Activated T-cell treated with anti-CD3 and anti-CD28 coated beads, Interleukin-2, amount 50 U/mL, for 4 hours (primary cell): ENCODE results near the gene ADNP. TPM values are rescaled to one million over a fixed set of nuclear protein-coding genes. Genes with fewer than 3 reads are reported as not detected.
"Not testable (repeated sequence)": the region's sequence is repeated elsewhere in the genome, so short reads cannot be mapped to it uniquely, and the experiment has no call there.

Experiments used
- ATAC-seq, 2 donors: fragments of 200-7000 bp; cut with Tn5 transposase; one replicate each; pipeline ENCODE4 v1.10.0; 2021
- DNase-seq: peaks from one replicate; pipeline ENCODE4 v3.0.0-alpha.2; 2020
- H3K27me3 Mint-ChIP-seq: one replicate; pipeline ENCODE4 v1.8.0; 2021; ENCODE audit warnings: low read depth, mixed read lengths
- H3K36me3 Mint-ChIP-seq: one replicate; pipeline ENCODE4 v1.8.0; 2022; ENCODE audit warnings: mixed read lengths; ENCODE audit not compliant: insufficient read depth
- H3K4me1 Mint-ChIP-seq: one replicate; pipeline ENCODE4 v1.8.0; 2021; ENCODE audit warnings: low read depth, mixed read lengths
- H3K4me3 Mint-ChIP-seq: one replicate; pipeline ENCODE4 v1.8.0; 2021; ENCODE audit warnings: mild to moderate bottlenecking, moderate library complexity, mixed read lengths
- H3K9me3 Mint-ChIP-seq: one replicate; pipeline ENCODE4 v1.8.0; 2021; ENCODE audit warnings: mixed read lengths
- total RNA-seq, 3 donors: library from RNA; stranded (reverse); gene quantifications; one replicate each; pipeline ENCODE4 v1.2.1, GENCODE V29; 2021

Gene ADNP
- total RNA-seq, 3 donors from 2014 or later, result 55.0 to 59.6 (median 55.2) TPM

DNA sequence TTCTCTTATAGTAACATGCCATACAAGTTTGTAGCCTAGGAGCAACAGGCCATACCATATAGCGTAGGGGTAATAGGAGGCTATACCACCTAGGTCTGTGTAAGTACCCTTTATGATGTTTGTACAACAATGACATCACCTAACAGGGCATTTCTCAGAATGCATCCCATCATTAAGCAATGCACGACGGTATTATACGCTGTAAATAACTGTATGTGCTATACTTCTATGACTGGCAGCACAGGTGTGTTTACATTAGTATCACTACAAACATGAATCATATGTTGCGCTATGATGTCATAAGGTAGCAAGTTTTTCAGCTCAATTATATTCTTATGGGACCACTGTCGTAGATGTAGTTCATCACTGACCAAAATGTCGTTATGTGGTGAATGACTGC lies 31.0 kb downstream of the ADNP start:
- H3K4me3 Mint-ChIP-seq, result no peak overlapping the region
- H3K36me3 Mint-ChIP-seq, result peaks cover 25% of the 10 kb centered on the region
- no peaks in the 10 kb centered on the region for H3K9me3 Mint-ChIP-seq
- H3K27me3 Mint-ChIP-seq, result no peaks in the 10 kb centered on the region
- H3K4me1 Mint-ChIP-seq, result peaks cover 23% of the 10 kb centered on the region
- ATAC-seq (no peak), DNase-seq (no peak)

DNA sequence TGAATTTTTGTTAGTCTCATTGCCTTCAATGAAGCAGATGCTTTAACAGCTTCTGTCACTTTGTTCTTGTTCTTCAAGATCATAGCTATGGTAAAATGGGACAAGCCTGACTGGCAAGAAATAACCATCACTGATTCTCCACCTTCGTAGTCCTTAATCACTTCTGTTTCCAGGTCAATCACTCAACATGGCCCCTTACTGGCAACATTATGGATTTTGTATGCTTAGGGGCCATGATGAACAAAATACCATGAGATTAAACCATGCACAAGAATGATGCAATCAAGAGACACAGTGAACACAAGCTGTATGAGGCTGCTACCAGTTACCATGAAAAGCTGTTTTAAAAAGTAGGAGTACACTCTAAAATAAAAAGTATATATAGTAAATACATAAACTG lies 32.8 kb downstream of the ADNP start:
- DNase-seq (no peak), ATAC-seq (no peak)
- Mint-ChIP-seq H3K4me3 (no peak overlapping the region), H3K9me3 (no peaks in the 10 kb centered on the region), H3K36me3 (peaks cover 33% of the 10 kb centered on the region), H3K27me3 (no peaks in the 10 kb centered on the region), H3K4me1 (peaks cover 11% of the 10 kb centered on the region)

DNA sequence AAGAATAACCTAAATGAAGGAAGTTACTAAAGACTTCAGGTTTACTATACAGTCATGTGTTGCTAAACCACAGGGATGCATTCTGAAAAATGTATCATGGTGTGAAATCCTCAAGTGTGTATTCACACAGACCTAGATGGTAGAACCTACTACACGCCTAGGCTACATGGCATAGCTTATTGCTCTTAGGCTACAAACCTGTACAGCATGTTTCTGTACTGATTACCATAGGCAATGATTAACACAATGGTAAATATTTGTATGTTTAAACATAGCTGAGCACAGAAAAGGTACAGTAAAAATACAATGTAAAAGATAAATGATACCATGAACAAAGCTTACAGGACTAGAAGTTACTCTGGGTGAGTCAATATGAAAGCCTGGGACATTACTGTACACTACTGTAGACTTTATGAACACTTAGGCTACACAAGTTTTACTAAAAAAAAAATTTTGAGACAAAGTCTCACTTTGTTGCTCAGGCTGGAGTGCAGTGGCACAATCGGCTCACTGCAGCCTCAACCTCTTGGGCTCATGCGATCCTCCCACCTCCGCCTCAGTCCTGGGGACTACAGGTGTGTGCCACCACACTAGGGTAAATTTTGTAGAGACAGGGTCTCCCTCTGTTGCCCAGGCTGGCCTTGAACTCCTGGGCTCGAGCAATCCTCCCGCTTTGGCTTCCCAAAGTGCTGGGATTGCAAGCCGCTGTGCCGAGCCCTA lies 36.0 kb downstream of the ADNP start:
- Mint-ChIP-seq H3K4me3 (no peak overlapping the region), H3K9me3 (no peaks in the 10 kb centered on the region), H3K4me1 (peaks cover 5% of the 10 kb centered on the region), H3K27me3 (no peaks in the 10 kb centered on the region), H3K36me3 (peaks cover 39% of the 10 kb centered on the region)
- ATAC-seq (peak; percentile 54), DNase-seq (no peak)

GRCh38 chr20:50893620-50894019 lies 37.6 kb downstream of the ADNP start:
- Mint-ChIP-seq H3K4me3 (no peak overlapping the region), H3K27me3 (no peaks in the 10 kb centered on the region), H3K4me1 (peaks cover 5% of the 10 kb centered on the region), H3K9me3 (no peaks in the 10 kb centered on the region), H3K36me3 (peaks cover 49% of the 10 kb centered on the region)
- ATAC-seq (no peak), DNase-seq (no peak)

GRCh38 chr20:50892394-50892793 lies 38.8 kb downstream of the ADNP start:
- H3K4me3 Mint-ChIP-seq, result no peak overlapping the region
- no peak for DNase-seq

GRCh38 chr20:50891138-50891537 lies 40.1 kb downstream of the ADNP start:
- ATAC-seq, result peak in 1 of 2 donors; percentile 27

More at GRCh38 chr20:50892394-50892793, 38.8 kb downstream of the ADNP start:
- no peaks in the 10 kb centered on the region for H3K9me3 Mint-ChIP-seq
- no peaks in the 10 kb centered on the region for H3K27me3 Mint-ChIP-seq
- peaks cover 46% of the 10 kb centered on the region for H3K36me3 Mint-ChIP-seq
- peaks cover 5% of the 10 kb centered on the region for H3K4me1 Mint-ChIP-seq
- ATAC-seq, result peak in 1 of 2 donors; percentile 56

GRCh38 chr20:50887576-50887975 lies 43.7 kb downstream of the ADNP start:
- H3K27me3 Mint-ChIP-seq, result no peaks in the 10 kb centered on the region
- ATAC-seq (no peak), DNase-seq (no peak)
- H3K36me3 Mint-ChIP-seq, result peaks cover 26% of the 10 kb centered on the region
- H3K9me3 Mint-ChIP-seq, result no peaks in the 10 kb centered on the region
- H3K4me3 Mint-ChIP-seq, result no peak overlapping the region
- H3K4me1 Mint-ChIP-seq, result peaks cover 5% of the 10 kb centered on the region

More at GRCh38 chr20:50891138-50891537, 40.1 kb downstream of the ADNP start:
- H3K4me3 Mint-ChIP-seq, result no peak overlapping the region
- H3K27me3 Mint-ChIP-seq, result no peaks in the 10 kb centered on the region
- peaks cover 5% of the 10 kb centered on the region for H3K4me1 Mint-ChIP-seq
- H3K36me3 Mint-ChIP-seq, result peaks cover 43% of the 10 kb centered on the region
- no peak for DNase-seq
- H3K9me3 Mint-ChIP-seq, result no peaks in the 10 kb centered on the region

DNA sequence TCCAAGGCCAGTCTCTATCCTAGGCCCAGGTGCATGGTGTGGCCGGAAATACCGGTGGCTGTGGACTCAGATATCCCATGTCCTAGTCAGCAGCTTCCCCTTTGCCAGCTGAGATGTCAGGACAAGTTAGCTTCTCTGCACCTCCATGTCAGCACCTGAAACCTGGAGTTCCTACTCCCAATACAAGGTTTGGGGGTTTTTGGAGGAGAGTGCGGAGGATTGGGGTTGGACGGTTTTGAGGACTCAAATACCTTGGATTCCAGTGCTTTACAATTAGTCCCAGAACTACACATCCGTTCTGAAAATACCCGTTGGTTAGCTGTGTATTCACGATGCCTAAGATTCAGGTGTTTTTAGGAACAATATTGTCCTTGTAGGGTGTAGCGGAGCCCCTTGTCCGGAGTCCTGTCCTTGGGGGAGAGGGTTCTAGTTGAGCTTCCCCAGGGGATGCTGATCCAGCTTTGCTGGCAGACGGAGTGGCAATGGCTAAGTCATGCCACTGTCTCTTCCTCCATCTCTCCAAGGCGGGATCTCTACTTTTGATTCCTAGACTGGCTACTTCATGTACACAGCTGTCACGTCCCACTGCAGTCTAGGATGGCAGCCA lies 45.0 kb downstream of the ADNP start:
- H3K4me3 Mint-ChIP-seq, result no peak overlapping the region
- H3K9me3 Mint-ChIP-seq, result no peaks in the 10 kb centered on the region
- no peak for DNase-seq
- no peaks in the 10 kb centered on the region for H3K27me3 Mint-ChIP-seq
- no peaks in the 10 kb centered on the region for H3K4me1 Mint-ChIP-seq
- H3K36me3 Mint-ChIP-seq, result peaks cover 14% of the 10 kb centered on the region
- ATAC-seq, result no peak

GRCh38 chr20:50885781-50886180 lies 45.5 kb downstream of the ADNP start:
- no peak for DNase-seq
- Mint-ChIP-seq H3K4me3 (no peak overlapping the region), H3K4me1 (no peaks in the 10 kb centered on the region), H3K27me3 (no peaks in the 10 kb centered on the region), H3K36me3 (peaks cover 14% of the 10 kb centered on the region), H3K9me3 (no peaks in the 10 kb centered on the region)
- no peak for ATAC-seq

DNA sequence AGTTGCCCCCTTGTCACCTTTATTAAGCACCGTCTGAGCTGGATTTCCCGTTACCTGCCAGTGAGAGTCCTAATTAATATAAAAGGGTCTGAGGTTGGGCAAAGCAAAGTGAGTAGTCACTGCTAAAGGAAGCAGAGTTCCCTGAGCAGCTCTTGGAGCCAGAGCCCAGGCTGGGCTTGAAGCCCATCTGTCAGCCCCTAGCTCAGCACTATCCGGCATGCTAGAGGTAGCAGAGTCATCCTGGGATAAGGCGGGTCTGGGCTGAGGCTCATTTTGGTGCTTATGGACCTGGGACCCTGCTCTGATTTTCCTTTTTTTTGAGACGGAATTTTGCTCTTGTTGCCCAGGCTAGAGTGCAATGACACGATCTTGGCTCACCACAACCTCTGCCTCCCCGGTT lies 46.2 kb downstream of the ADNP start:
- ATAC-seq, result no peak
- Mint-ChIP-seq H3K36me3 (peaks cover 14% of the 10 kb centered on the region), H3K4me3 (no peak overlapping the region), H3K9me3 (no peaks in the 10 kb centered on the region), H3K27me3 (no peaks in the 10 kb centered on the region), H3K4me1 (no peaks in the 10 kb centered on the region)
- DNase-seq, result no peak

DNA sequence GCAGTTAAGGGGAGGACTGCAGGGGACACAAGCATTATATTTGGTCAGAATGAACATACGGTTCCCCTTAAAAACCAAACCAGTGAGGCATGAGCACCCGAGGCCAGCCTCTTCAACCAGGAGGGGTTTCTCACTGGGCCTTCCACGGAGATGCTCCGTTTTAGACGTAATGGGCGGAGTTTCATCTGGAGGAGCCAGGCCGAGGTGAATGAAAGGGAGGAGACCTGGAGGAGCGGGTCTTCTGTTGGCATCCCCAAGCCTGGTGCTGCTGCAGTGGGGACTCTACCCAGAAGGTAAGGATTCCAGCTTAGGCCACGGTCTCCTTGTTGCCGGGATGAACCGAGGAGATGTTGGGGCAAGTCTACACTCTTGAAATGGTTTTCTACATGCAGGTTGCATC lies 47.4 kb downstream of the ADNP start:
- Mint-ChIP-seq H3K36me3 (peaks cover 9% of the 10 kb centered on the region), H3K9me3 (no peaks in the 10 kb centered on the region), H3K4me1 (no peaks in the 10 kb centered on the region), H3K4me3 (no peak overlapping the region), H3K27me3 (no peaks in the 10 kb centered on the region)
- ATAC-seq, result no peak
- no peak for DNase-seq

DNA sequence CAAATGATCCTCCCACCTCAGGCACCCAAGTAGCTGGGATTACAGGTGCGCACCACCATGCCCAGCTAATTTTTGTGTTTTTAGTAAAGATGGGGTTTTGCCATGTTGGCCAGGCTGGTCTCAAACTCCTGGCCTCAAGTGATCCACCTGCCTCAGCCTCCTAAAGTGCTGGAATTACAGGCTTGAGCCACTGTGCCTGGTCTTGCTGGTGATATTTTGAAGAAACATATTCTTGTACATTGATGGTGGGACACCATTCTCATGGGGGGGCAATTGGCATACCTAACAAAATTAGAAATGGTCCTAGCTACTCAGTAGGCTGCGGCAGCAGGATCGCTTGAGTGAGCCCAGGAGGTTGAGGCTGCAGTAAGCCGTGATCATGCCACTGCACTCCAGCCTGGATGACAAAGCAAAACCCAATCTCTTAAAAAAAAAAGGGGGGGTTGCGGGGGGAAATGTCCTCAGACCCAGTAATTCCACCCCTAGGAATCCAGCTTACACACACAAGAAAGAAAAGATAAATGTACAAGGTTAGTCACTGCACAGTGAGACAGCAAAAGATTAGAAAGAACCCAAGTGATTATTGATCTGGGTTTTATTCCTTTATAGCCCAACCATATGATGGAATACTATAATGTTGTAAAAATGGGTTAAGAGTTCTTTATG lies 49.3 kb downstream of the ADNP start:
- not testable (repeated sequence) for DNase-seq, H3K4me3 Mint-ChIP-seq, H3K9me3 Mint-ChIP-seq, ATAC-seq, H3K4me1 Mint-ChIP-seq, H3K36me3 Mint-ChIP-seq, H3K27me3 Mint-ChIP-seq

DNA sequence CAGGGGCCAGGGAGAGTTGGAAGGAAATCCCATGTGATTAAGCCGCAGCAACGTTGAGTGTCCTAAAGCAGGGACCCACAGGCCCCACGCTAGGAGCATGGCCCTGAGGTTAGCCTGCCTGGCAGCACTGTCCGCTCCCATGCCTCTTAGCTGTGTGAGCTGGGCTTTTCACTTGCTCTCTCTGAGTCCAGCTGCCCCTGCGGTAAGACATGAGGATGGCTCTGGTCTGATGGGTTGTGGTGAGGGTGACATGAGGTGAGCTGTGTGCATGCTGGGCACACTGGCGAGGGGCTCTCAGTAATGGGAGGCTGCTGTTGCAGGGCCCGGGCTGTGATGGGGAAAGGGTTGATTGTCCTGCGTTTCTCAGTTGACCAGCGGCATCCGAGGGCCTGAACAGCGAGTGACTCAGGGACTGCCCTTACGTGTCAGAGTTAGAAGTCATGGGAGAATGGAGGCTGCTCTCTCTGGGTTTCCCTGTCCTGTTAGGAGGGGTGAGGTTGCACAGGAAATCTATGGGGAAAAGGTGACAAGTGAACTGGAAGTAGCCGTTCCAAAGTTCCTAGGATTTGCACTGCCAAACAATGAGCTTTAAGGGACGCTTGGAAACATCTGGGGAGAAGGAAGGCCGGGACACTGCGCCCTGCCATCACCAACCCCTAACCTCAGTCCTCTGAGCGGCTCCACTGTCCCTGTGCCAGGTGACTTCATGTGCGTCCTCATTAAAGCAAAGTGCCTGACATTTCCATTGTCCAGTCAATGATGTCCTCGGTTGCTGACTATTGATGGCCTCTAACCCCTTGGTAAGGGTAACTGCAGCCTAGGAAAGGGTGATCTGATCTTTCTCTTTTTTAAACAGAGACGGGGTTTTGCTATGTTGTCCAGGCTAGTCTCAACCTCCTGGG lies 51.3 kb downstream of the ADNP start:
- peaks cover 9% of the 10 kb centered on the region for H3K36me3 Mint-ChIP-seq
- no peaks in the 10 kb centered on the region for H3K9me3 Mint-ChIP-seq
- DNase-seq, result no peak
- H3K4me3 Mint-ChIP-seq, result no peak overlapping the region
- ATAC-seq, result no peak
- H3K27me3 Mint-ChIP-seq, result no peaks in the 10 kb centered on the region
- no peaks in the 10 kb centered on the region for H3K4me1 Mint-ChIP-seq

- no peak for ATAC-seq
- Mint-ChIP-seq H3K4me1 (no peaks in the 10 kb centered on the region), H3K27me3 (no peaks in the 10 kb centered on the region), H3K36me3 (peaks cover 9% of the 10 kb centered on the region), H3K9me3 (no peaks in the 10 kb centered on the region), H3K4me3 (no peak overlapping the region)
- no peak for DNase-seq
These were observed 53.9 kb downstream of the ADNP start for GRCh38 chr20:50877232-50877743.
